ENCODE measurements around the gene CD93.

CD93 gene

GRCh38 chr20:23103284-23104018 lies 17.3 kb upstream of the CD93 start:
- no peak for DNase-seq
- in situ Hi-C loops (cut with HindIII; ENCODE audit: low pct_ligation_motif_present, low pct_unique_long_range_greater_than_20kb, low sequenced_read_pairs), result no loop called here

GRCh38 chr20:23101696-23102406 lies 15.7 kb upstream of the CD93 start:
- in situ Hi-C loops (cut with HindIII; ENCODE audit: low pct_ligation_motif_present, low pct_unique_long_range_greater_than_20kb, low sequenced_read_pairs), result no loop called here
- no peak for DNase-seq

GRCh38 chr20:23100720-23101107 lies 14.6 kb upstream of the CD93 start:
- in situ Hi-C loops (cut with HindIII; ENCODE audit: low pct_ligation_motif_present, low pct_unique_long_range_greater_than_20kb, low sequenced_read_pairs), result no loop called here
- no peak for DNase-seq

- in situ Hi-C loops (cut with HindIII; ENCODE audit: low pct_ligation_motif_present, low pct_unique_long_range_greater_than_20kb, low sequenced_read_pairs), result no loop called here
- no peak for DNase-seq
Observed at GRCh38 chr20:23099791-23100719, 13.9 kb upstream of the CD93 start.

- DNase-seq, result no peak
- in situ Hi-C loops (cut with HindIII; ENCODE audit: low pct_ligation_motif_present, low pct_unique_long_range_greater_than_20kb, low sequenced_read_pairs), result no loop called here
Observed at GRCh38 chr20:23097636-23098580, 11.8 kb upstream of the CD93 start.

- DNase-seq, result no peak
Observed at GRCh38 chr20:23096986-23097520, 10.9 kb upstream of the CD93 start.

GRCh38 chr20:23096097-23096496 lies 10.0 kb upstream of the CD93 start:
- in situ Hi-C loops (cut with HindIII; ENCODE audit: low pct_ligation_motif_present, low pct_unique_long_range_greater_than_20kb, low sequenced_read_pairs), result no loop called here
- no peak for DNase-seq

More at GRCh38 chr20:23096986-23097520, 10.9 kb upstream of the CD93 start:
- in situ Hi-C loops (cut with HindIII; ENCODE audit: low pct_ligation_motif_present, low pct_unique_long_range_greater_than_20kb, low sequenced_read_pairs), result no loop called here

- no peak for DNase-seq
- in situ Hi-C loops (cut with HindIII; ENCODE audit: low pct_ligation_motif_present, low pct_unique_long_range_greater_than_20kb, low sequenced_read_pairs), result no loop called here
Observed at GRCh38 chr20:23095499-23095898, 9.4 kb upstream of the CD93 start.

- in situ Hi-C loops (cut with HindIII; ENCODE audit: low pct_ligation_motif_present, low pct_unique_long_range_greater_than_20kb, low sequenced_read_pairs), result no loop called here
- no peak for DNase-seq
Observed at GRCh38 chr20:23094927-23095326, 8.8 kb upstream of the CD93 start.

GRCh38 chr20:23094213-23094896 lies 8.2 kb upstream of the CD93 start:
- in situ Hi-C loops (cut with HindIII; ENCODE audit: low pct_ligation_motif_present, low pct_unique_long_range_greater_than_20kb, low sequenced_read_pairs), result no loop called here

GRCh38 chr20:23093613-23094012 lies 7.5 kb upstream of the CD93 start:
- no peak for DNase-seq
- in situ Hi-C loops (cut with HindIII; ENCODE audit: low pct_ligation_motif_present, low pct_unique_long_range_greater_than_20kb, low sequenced_read_pairs), result no loop called here

More at GRCh38 chr20:23094213-23094896, 8.2 kb upstream of the CD93 start:
- no peak for DNase-seq

GRCh38 chr20:23092861-23093495 lies 6.9 kb upstream of the CD93 start:
- no peak for DNase-seq
- in situ Hi-C loops (cut with HindIII; ENCODE audit: low pct_ligation_motif_present, low pct_unique_long_range_greater_than_20kb, low sequenced_read_pairs), result no loop called here

- in situ Hi-C loops (cut with HindIII; ENCODE audit: low pct_ligation_motif_present, low pct_unique_long_range_greater_than_20kb, low sequenced_read_pairs), result no loop called here
Observed at GRCh38 chr20:23092384-23092756, 6.2 kb upstream of the CD93 start.

GRCh38 chr20:23091721-23092383 lies 5.7 kb upstream of the CD93 start:
- no peak for DNase-seq
- in situ Hi-C loops (cut with HindIII; ENCODE audit: low pct_ligation_motif_present, low pct_unique_long_range_greater_than_20kb, low sequenced_read_pairs), result no loop called here

More at GRCh38 chr20:23092384-23092756, 6.2 kb upstream of the CD93 start:
- DNase-seq, result no peak

GRCh38 chr20:23090878-23091277 lies 4.8 kb upstream of the CD93 start:
- in situ Hi-C loops (cut with HindIII; ENCODE audit: low pct_ligation_motif_present, low pct_unique_long_range_greater_than_20kb, low sequenced_read_pairs), result no loop called here
- DNase-seq, result no peak

GRCh38 chr20:23090147-23090546 lies 4.0 kb upstream of the CD93 start:
- in situ Hi-C loops (cut with HindIII; ENCODE audit: low pct_ligation_motif_present, low pct_unique_long_range_greater_than_20kb, low sequenced_read_pairs), result no loop called here
- DNase-seq, result no peak
